Measurements from ENCODE around the gene C2CD2L.
"Not testable (repeated sequence)": the region's sequence is repeated elsewhere in the genome, so short reads cannot be mapped to it uniquely, and the experiment has no call there.

Gene C2CD2L

GRCh38 chr11:119167077-119167458, 59.9 kb downstream of the C2CD2L start:
- H3K27me3 ChIP-seq (ENCODE audit: control insufficient read depth in 1 of 2, insufficient read depth in 1 of 2, low read length in 2 of 2); H2BK12ac ChIP-seq (ENCODE audit: low read length in 2 of 2); H4K91ac ChIP-seq (ENCODE audit: low read length); H3K18ac ChIP-seq (ENCODE audit: low read depth in 1 of 2, low read length in 2 of 2); H3K79me1 ChIP-seq (replicated peaks; ENCODE audit: low read length, poor library complexity, severe bottlenecking); H3K36me3 ChIP-seq (ENCODE audit: control insufficient read depth in 1 of 2, insufficient read depth in 2 of 2, low read depth in 1 of 2, low read length in 2 of 2); H3K9me3 ChIP-seq (ENCODE audit: control insufficient read depth, low read length); H2BK5ac ChIP-seq (ENCODE audit: low read depth, low read length, poor library complexity, severe bottlenecking); H3K4ac ChIP-seq (ENCODE audit: low read depth in 1 of 2, low read length in 2 of 2); H3K23ac ChIP-seq (ENCODE audit: low read length in 2 of 2); H2BK15ac ChIP-seq (ENCODE audit: low read depth, poor library complexity, severe bottlenecking); H3K4me3 ChIP-seq (ENCODE audit: insufficient read depth in 1 of 2, low read depth in 1 of 2, low read length in 2 of 2); H3K27ac ChIP-seq (ENCODE audit: low read length, poor library complexity, severe bottlenecking); H3K14ac ChIP-seq (ENCODE audit: low read length in 2 of 2); H3K4me2 ChIP-seq (ENCODE audit: low read length, poor library complexity, severe bottlenecking); DNase-seq; H2BK120ac ChIP-seq (ENCODE audit: low read depth, low read length); H2AFZ ChIP-seq (ENCODE audit: low read depth, low read length); H2AK5ac ChIP-seq (ENCODE audit: low read length, severe bottlenecking); H4K8ac ChIP-seq (ENCODE audit: low read length); H3K9ac ChIP-seq (ENCODE audit: low read length): not testable (repeated sequence)
- peaks cover 11% of the 10 kb centered on the region for H3K4me1 ChIP-seq (ENCODE audit: control insufficient read depth, insufficient read depth, low read depth, low read length)
- 86% methylated on average over 10 of the region's 10 CpGs for WGBS

GRCh38 chr11:119167933-119168332, 60.8 kb downstream of the C2CD2L start:
- peaks cover 11% of the 10 kb centered on the region for H3K4me1 ChIP-seq (ENCODE audit: control insufficient read depth, insufficient read depth, low read depth, low read length)
- no peak overlapping the region for H2BK5ac ChIP-seq (ENCODE audit: low read depth, low read length, poor library complexity, severe bottlenecking)
- H3K9ac ChIP-seq (ENCODE audit: low read length), result peak overlapping the region; percentile 93
- no peak overlapping the region for H3K23ac ChIP-seq (ENCODE audit: low read length in 2 of 2)
- H2BK120ac ChIP-seq (ENCODE audit: low read depth, low read length), result no peak overlapping the region
- peak overlapping the region; percentile 10 for H4K8ac ChIP-seq (ENCODE audit: low read length)
- no peaks in the 10 kb centered on the region for H3K9me3 ChIP-seq (ENCODE audit: control insufficient read depth, low read length)
- WGBS, result 92% methylated on average over 5 of the region's 6 CpGs
- H3K18ac ChIP-seq (ENCODE audit: low read depth in 1 of 2, low read length in 2 of 2), result no peak overlapping the region
- H3K27me3 ChIP-seq (ENCODE audit: control insufficient read depth in 1 of 2, insufficient read depth in 1 of 2, low read length in 2 of 2), result peaks cover 0 to 6% of the 10 kb centered on the region in 2 experiments
- no peak overlapping the region for H3K14ac ChIP-seq (ENCODE audit: low read length in 2 of 2)
- no peak overlapping the region for H2BK15ac ChIP-seq (ENCODE audit: low read depth, poor library complexity, severe bottlenecking)
- H2AK5ac ChIP-seq (ENCODE audit: low read length, severe bottlenecking), result peak overlapping the region; percentile 1
- H3K4me2 ChIP-seq (ENCODE audit: low read length, poor library complexity, severe bottlenecking), result no peak overlapping the region
- H2BK12ac ChIP-seq (ENCODE audit: low read length in 2 of 2), result peak overlapping the region; percentile 14 to 75
- H2AFZ ChIP-seq (ENCODE audit: low read depth, low read length), result peak overlapping the region; percentile 66
- H4K91ac ChIP-seq (ENCODE audit: low read length), result no peak overlapping the region
- peak overlapping the region in 1 of 2 experiments; percentile 89 for H3K4me3 ChIP-seq (ENCODE audit: insufficient read depth in 1 of 2, low read depth in 1 of 2, low read length in 2 of 2)
- H3K36me3 ChIP-seq (ENCODE audit: control insufficient read depth in 1 of 2, insufficient read depth in 2 of 2, low read depth in 1 of 2, low read length in 2 of 2), result peaks cover 2 to 10% of the 10 kb centered on the region in 2 experiments
- peak overlapping the region in 1 of 2 experiments; percentile 64 for H3K4ac ChIP-seq (ENCODE audit: low read depth in 1 of 2, low read length in 2 of 2)
- H3K79me1 ChIP-seq (replicated peaks; ENCODE audit: low read length, poor library complexity, severe bottlenecking), result no peaks in the 10 kb centered on the region
- H3K27ac ChIP-seq (ENCODE audit: low read length, poor library complexity, severe bottlenecking), result no peak overlapping the region
- DNase-seq, result no peak
